ENCODE data around the gene CHST12.

GRCh38 chr7:2405201-2405600 is 1.8 kb downstream of the CHST12 start:
- TF ChIP-seq GATA2 (IDR thresholded peaks at IDR 0.05; ENCODE audit: low read depth, low read length), result no peak
- no peak for TF ChIP-seq GATA3 (IDR thresholded peaks at IDR 0.05; ENCODE audit: low read depth, low read length)

Measured in SH-SY5Y (cell line).